Muscle of leg (tissue), 11 donors: Measurements from ENCODE around the gene SHISA4. TPM values are rescaled to one million over a fixed set of nuclear protein-coding genes. Genes with fewer than 3 reads are reported as not detected.
"Not testable (repeated sequence)": the region's sequence is repeated elsewhere in the genome, so short reads cannot be mapped to it uniquely, and the experiment has no call there.

Experiments used
- DNase-seq: peaks from one replicate; pipeline ENCODE4 v3.0.0; 2013
- H3K27ac ChIP-seq: one replicate; pipeline ENCODE4 v1.5.1; 2013; ENCODE audit warnings: mild to moderate bottlenecking, low read length, control low read depth
- H3K27me3 ChIP-seq: one replicate; pipeline ENCODE4 v1.6.1; 2013; ENCODE audit warnings: low read length; ENCODE audit not compliant: control insufficient read depth, insufficient read depth
- H3K36me3 ChIP-seq: one replicate; pipeline ENCODE4 v1.6.1; 2013; ENCODE audit warnings: low read length; ENCODE audit not compliant: control insufficient read depth, insufficient read depth
- H3K4me1 ChIP-seq: one replicate; pipeline ENCODE4 v1.6.1; 2013; ENCODE audit warnings: low read length; ENCODE audit not compliant: control insufficient read depth, insufficient read depth
- H3K4me3 ChIP-seq: one replicate; pipeline ENCODE4 v1.5.1; 2013; ENCODE audit warnings: low read length, control low read depth
- H3K9me3 ChIP-seq: replicated peaks from 2 replicates; pipeline ENCODE4 v1.6.1; 2013; ENCODE audit warnings: low read depth, low read length; ENCODE audit not compliant: control insufficient read depth
- whole genome bisulfite sequencing: methylation state at CpG from one replicate; pipeline ENCODE4 v1.1.5; 2013; ENCODE audit warnings: missing lambda C conversion rate; ENCODE audit not compliant: insufficient coverage; 5-methylcytosine and 5-hydroxymethylcytosine counted together
- polyA plus RNA-seq, 8 donors: library from polyadenylated mRNA; unstranded; fragments of 120-200 nt; gene quantifications; one replicate each; pipeline versions ENCODE4 v1.2.1 to v1.2.3, GENCODE V29; 2013; ENCODE audit warnings: inconsistent platforms in 1 of 8, low replicate concordance in 1 of 8; ENCODE audit not compliant: insufficient read length in 8 of 8, insufficient read depth in 1 of 8
- total RNA-seq: library from RNA; stranded (reverse); fragments of 120-200 nt; gene quantifications from one replicate; pipeline ENCODE4 v1.2.4, GENCODE V29; 2013

SHISA4 gene
- total and polyA plus RNA-seq, 9 donors, result 41.5 to 91.9 (median 71.6) TPM

GRCh38 chr1:201895913-201896807 is 7.5 kb downstream of the SHISA4 start:
- no peaks in the 10 kb centered on the region for H3K9me3 ChIP-seq
- peak; percentile 91 for DNase-seq
- H3K4me1 ChIP-seq, result peaks cover 12% of the 10 kb centered on the region
- H3K4me3 ChIP-seq, result no peak overlapping the region
- 0% methylated on average over 7 of the region's 10 CpGs for whole genome bisulfite sequencing
- no peak overlapping the region for H3K27ac ChIP-seq
- H3K36me3 ChIP-seq, result peaks cover 12% of the 10 kb centered on the region
- H3K27me3 ChIP-seq, result no peaks in the 10 kb centered on the region

GRCh38 chr1:201896951-201897391 is 8.3 kb downstream of the SHISA4 start:
- DNase-seq, result no peak
- peaks cover 8% of the 10 kb centered on the region for H3K4me1 ChIP-seq
- H3K4me3 ChIP-seq, result no peak overlapping the region
- no peaks in the 10 kb centered on the region for H3K9me3 ChIP-seq
- no peaks in the 10 kb centered on the region for H3K27me3 ChIP-seq
- peaks cover 6% of the 10 kb centered on the region for H3K36me3 ChIP-seq
- WGBS, result no CpG with 5 or more reads among the region's 2 CpGs
- no peak overlapping the region for H3K27ac ChIP-seq

GRCh38 chr1:201898240-201898894 is 9.7 kb downstream of the SHISA4 start:
- WGBS, result 80% methylated on average over 2 of the region's 4 CpGs
- no peak for DNase-seq
- Histone ChIP-seq H3K27me3 (no peaks in the 10 kb centered on the region), H3K36me3 (no peaks in the 10 kb centered on the region), H3K4me1 (peaks cover 8% of the 10 kb centered on the region), H3K9me3 (no peaks in the 10 kb centered on the region), H3K27ac (no peak overlapping the region), H3K4me3 (no peak overlapping the region)

- 50% methylated on average over 1 of the region's 4 CpGs for WGBS
- H3K36me3 ChIP-seq, result no peaks in the 10 kb centered on the region
- no peak for DNase-seq
- no peaks in the 10 kb centered on the region for H3K27me3 ChIP-seq
- H3K4me1 ChIP-seq, result peaks cover 12% of the 10 kb centered on the region
- no peaks in the 10 kb centered on the region for H3K9me3 ChIP-seq
- no peak overlapping the region for H3K27ac ChIP-seq
- no peak overlapping the region for H3K4me3 ChIP-seq
These were observed 10.3 kb downstream of the SHISA4 start for GRCh38 chr1:201898992-201899391.

- H3K27me3 ChIP-seq, result no peaks in the 10 kb centered on the region
- H3K9me3 ChIP-seq, result no peaks in the 10 kb centered on the region
- no peak for DNase-seq
- H3K4me3 ChIP-seq, result no peak overlapping the region
- no peaks in the 10 kb centered on the region for H3K36me3 ChIP-seq
- H3K4me1 ChIP-seq, result peaks cover 17% of the 10 kb centered on the region
- H3K27ac ChIP-seq, result no peak overlapping the region
- 88% methylated on average over 19 of the region's 20 CpGs for WGBS
These were observed 11.2 kb downstream of the SHISA4 start for GRCh38 chr1:201899683-201900429.

- Histone ChIP-seq H3K27ac (no peak overlapping the region), H3K36me3 (no peaks in the 10 kb centered on the region), H3K9me3 (no peaks in the 10 kb centered on the region), H3K4me1 (peaks cover 22% of the 10 kb centered on the region), H3K27me3 (no peaks in the 10 kb centered on the region), H3K4me3 (no peak overlapping the region)
- WGBS, result 94% methylated on average over 4 of the region's 5 CpGs
- no peak for DNase-seq
These were observed 11.8 kb downstream of the SHISA4 start for GRCh38 chr1:201900476-201900875.

GRCh38 chr1:201901036-201901435 is 12.3 kb downstream of the SHISA4 start:
- not testable (repeated sequence) for H3K36me3 ChIP-seq, DNase-seq, H3K27ac ChIP-seq, H3K4me3 ChIP-seq, H3K9me3 ChIP-seq, H3K27me3 ChIP-seq
- no CpG with 5 or more reads among the region's 6 CpGs for WGBS
- peaks cover 26% of the 10 kb centered on the region for H3K4me1 ChIP-seq

- Histone ChIP-seq H3K4me1 (peaks cover 35% of the 10 kb centered on the region), H3K4me3 (no peak overlapping the region), H3K9me3 (no peaks in the 10 kb centered on the region), H3K27ac (no peak overlapping the region), H3K36me3 (no peaks in the 10 kb centered on the region), H3K27me3 (no peaks in the 10 kb centered on the region)
- WGBS, result 60% methylated on average over 2 of the region's 3 CpGs
- DNase-seq, result no peak
These were observed 13.5 kb downstream of the SHISA4 start for GRCh38 chr1:201902198-201902597.

- no peaks in the 10 kb centered on the region for H3K36me3 ChIP-seq
- H3K9me3 ChIP-seq, result no peaks in the 10 kb centered on the region
- DNase-seq, result no peak
- no CpG with 5 or more reads among the region's 5 CpGs for WGBS
- no peaks in the 10 kb centered on the region for H3K27me3 ChIP-seq
- peak overlapping the region; percentile 20 for H3K27ac ChIP-seq
- peaks cover 38% of the 10 kb centered on the region for H3K4me1 ChIP-seq
- no peak overlapping the region for H3K4me3 ChIP-seq
These were observed 14.4 kb downstream of the SHISA4 start for GRCh38 chr1:201903135-201903534.

DNA sequence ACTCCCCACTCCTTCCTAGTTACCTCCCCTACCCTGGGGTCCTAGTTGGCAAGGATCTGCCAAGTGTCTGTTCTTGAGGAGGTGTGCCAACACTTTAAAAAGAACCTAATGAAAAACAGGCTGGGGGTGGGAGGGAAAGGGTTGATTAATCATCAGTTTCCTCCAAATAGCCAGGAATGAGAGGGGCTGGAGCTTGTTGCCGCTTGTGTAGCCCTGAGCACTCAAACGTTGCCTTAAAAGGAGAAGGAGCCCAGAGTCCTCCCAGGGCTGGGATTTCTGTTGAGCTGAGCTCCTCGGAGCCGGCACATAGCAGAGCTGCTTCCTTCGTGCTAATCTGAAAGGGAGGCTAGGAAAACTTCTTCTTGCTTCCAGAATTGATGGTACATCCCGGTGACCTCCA is 15.9 kb downstream of the SHISA4 start:
- H3K4me3 ChIP-seq, result no peak overlapping the region
- H3K27me3 ChIP-seq, result no peaks in the 10 kb centered on the region
- H3K27ac ChIP-seq, result peak overlapping the region; percentile 69
- no peaks in the 10 kb centered on the region for H3K36me3 ChIP-seq
- DNase-seq, result peak; percentile 68
- peaks cover 38% of the 10 kb centered on the region for H3K4me1 ChIP-seq
- H3K9me3 ChIP-seq, result no peaks in the 10 kb centered on the region
- 0% methylated on average over 2 of the region's 6 CpGs for WGBS
